A549 treated with dexamethasone at 1 μM for 4 hours (cell line): ENCODE measurements around the gene HBG1. TPM values are rescaled to one million over a fixed set of nuclear protein-coding genes. Genes with fewer than 3 reads are reported as not detected.

Experiments
- total RNA-seq: library from RNA; stranded (reverse); fragments of 200-300 nt; extraction: Qiagen RNA extraction; gene quantifications from 5 replicates; pipeline ENCODE4 v1.2.3, GENCODE V29; 2022

Gene HBG1
- total RNA-seq, result not detected in 5 replicates

DNA sequence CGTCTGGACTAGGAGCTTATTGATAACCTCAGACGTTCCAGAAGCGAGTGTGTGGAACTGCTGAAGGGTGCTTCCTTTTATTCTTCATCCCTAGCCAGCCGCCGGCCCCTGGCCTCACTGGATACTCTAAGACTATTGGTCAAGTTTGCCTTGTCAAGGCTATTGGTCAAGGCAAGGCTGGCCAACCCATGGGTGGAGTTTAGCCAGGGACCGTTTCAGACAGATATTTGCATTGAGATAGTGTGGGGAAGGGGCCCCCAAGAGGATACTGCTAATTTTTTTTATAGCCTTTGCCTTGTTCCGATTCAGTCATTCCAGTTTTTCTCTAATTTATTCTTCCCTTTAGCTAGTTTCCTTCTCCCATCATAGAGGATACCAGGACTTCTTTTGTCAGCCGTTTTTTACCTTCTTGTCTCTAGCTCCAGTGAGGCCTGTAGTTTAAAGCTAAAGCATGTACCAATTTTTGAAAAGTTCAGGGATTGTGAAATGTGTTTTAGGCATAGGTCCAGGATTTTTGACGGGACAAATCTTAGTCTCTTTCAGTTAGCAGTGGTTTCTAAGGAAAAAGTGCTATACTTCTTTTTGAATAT, at the start of gene HBG1:
Gene HBG1 (minus strand): TSS at position 51 of the 590 bp plus-strand sequence. CDS start 53 bp downstream, outside the sequence.

GRCh38 chr11:5269715-5270147, 20.1 kb upstream of the HBG1 start, which contains the start of gene HBE1:
Gene HBE1 (minus strand): TSS chr11:5269945. CDS start chr11:5269890, 55 bp downstream.

DNA sequence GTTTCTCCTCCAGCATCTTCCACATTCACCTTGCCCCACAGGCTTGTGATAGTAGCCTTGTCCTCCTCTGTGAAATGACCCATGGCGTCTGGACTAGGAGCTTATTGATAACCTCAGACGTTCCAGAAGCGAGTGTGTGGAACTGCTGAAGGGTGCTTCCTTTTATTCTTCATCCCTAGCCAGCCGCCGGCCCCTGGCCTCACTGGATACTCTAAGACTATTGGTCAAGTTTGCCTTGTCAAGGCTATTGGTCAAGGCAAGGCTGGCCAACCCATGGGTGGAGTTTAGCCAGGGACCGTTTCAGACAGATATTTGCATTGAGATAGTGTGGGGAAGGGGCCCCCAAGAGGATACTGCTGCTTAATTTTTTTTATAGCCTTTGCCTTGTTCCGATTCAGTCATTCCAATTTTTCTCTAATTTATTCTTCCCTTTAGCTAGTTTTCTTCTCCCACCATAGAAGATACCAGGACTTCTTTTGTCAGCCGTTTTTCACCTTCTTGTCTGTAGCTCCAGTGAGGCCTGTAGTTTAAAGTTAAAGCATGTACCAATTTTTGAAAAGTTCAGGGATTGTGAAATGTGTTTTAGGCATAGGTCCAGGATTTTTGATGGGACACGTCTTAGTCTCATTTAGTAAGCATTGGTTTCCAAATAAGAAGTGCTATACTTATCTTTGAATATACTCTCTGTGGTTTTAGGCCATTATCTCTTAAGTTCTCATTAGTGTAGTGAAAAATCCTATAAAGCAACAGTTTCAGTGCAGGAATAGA, 5.2 kb upstream of the HBG1 start, which contains the start of gene HBG2:
Gene HBG2 (minus strand): TSS at position 136 of the 768 bp plus-strand sequence. CDS start 53 bp downstream, at position 83.

DNA sequence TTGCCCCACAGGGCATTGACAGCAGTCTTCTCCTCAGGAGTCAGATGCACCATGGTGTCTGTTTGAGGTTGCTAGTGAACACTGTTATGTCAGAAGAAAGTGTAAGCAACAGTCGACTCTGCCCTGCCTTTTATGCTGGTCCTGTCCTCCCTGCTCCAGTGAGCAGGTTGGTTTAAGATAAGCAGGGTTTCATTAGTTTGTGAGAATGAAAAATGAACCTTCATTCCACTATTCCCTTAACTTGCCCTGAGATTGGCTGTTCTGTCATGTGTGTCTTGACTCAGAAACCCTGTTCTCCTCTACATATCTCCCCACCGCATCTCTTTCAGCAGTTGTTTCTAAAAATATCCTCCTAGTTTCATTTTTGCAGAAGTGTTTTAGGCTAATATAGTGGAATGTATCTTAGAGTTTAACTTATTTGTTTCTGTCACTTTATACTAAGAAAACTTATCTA, 15.2 kb downstream of the HBG1 start, which contains the start of gene HBD:
Gene HBD (minus strand): TSS at position 103 of the 454 bp plus-strand sequence. CDS start 50 bp downstream, at position 53.

DNA sequence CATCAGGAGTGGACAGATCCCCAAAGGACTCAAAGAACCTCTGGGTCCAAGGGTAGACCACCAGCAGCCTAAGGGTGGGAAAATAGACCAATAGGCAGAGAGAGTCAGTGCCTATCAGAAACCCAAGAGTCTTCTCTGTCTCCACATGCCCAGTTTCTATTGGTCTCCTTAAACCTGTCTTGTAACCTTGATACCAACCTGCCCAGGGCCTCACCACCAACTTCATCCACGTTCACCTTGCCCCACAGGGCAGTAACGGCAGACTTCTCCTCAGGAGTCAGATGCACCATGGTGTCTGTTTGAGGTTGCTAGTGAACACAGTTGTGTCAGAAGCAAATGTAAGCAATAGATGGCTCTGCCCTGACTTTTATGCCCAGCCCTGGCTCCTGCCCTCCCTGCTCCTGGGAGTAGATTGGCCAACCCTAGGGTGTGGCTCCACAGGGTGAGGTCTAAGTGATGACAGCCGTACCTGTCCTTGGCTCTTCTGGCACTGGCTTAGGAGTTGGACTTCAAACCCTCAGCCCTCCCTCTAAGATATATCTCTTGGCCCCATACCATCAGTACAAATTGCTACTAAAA, 22.8 kb downstream of the HBG1 start, which contains the start of gene HBB:
Gene HBB (minus strand): TSS at position 340 of the 579 bp plus-strand sequence. CDS start 50 bp downstream, at position 290.

GRCh38 chr11:5200582-5200981, 49.1 kb downstream of the HBG1 start, which contains the start of gene OR51V1:
Gene OR51V1 (minus strand): TSS chr11:5200682. CDS start chr11:5200682, 0 bp downstream.

Other genes starting within 250 kb of the HBG1 start
- not detected in 5 replicates for gene OR52J3, start 203.3 kb downstream of the HBG1 start, total RNA-seq
- not detected in 5 replicates for gene OR52E2, start 190.2 kb downstream of the HBG1 start, total RNA-seq
- gene OR52E1, start 180.3 kb downstream of the HBG1 start, total RNA-seq, result not detected in 5 replicates
- gene OR52A5, start 111.5 kb downstream of the HBG1 start, total RNA-seq, result not detected in 5 replicates
- not detected in 5 replicates for gene OR52A1, start 95.1 kb downstream of the HBG1 start, total RNA-seq
- not detected in 5 replicates for gene OR51V1, start 49.2 kb downstream of the HBG1 start, total RNA-seq
- not detected in 5 replicates for gene HBB, start 22.8 kb downstream of the HBG1 start, total RNA-seq
- gene HBD, start 15.4 kb downstream of the HBG1 start, total RNA-seq, result not detected in 5 replicates
- gene HBG2, start 4.9 kb upstream of the HBG1 start, total RNA-seq, result not detected in 5 replicates
- 0.09 to 0.19 TPM (median 0.11 TPM) in 4 of 5 replicates, not detected in the other for gene HBE1, start 20.1 kb upstream of the HBG1 start, total RNA-seq
- not detected in 5 replicates for gene OR51B4, start 52.1 kb upstream of the HBG1 start, total RNA-seq
- not detected in 5 replicates for gene OR51B2, start 74.4 kb upstream of the HBG1 start, total RNA-seq
- 0.06 TPM in 1 of 5 replicates, not detected in the others for gene OR51B5, start 93.7 kb upstream of the HBG1 start, total RNA-seq
- gene OR51B6, start 101.7 kb upstream of the HBG1 start, total RNA-seq, result not detected in 5 replicates
- not detected in 5 replicates for gene OR51M1, start 134.0 kb upstream of the HBG1 start, total RNA-seq
- gene OR51Q1, start 172.3 kb upstream of the HBG1 start, total RNA-seq, result not detected in 5 replicates
- gene OR51I1, start 191.7 kb upstream of the HBG1 start, total RNA-seq, result not detected in 5 replicates
- not detected in 5 replicates for gene OR51I2, start 199.5 kb upstream of the HBG1 start, total RNA-seq
- not detected in 5 replicates for gene OR52D1, start 238.8 kb upstream of the HBG1 start, total RNA-seq